GM21367 (cell line): ENCODE results near the gene ZFPM1.

Source experiments
- ATAC-seq: cut with Tn5 transposase; IDR thresholded peaks from one replicate; pipeline ENCODE4 v1.9.1; 2021; ENCODE audit not compliant: unreplicated experiment

Gene ZFPM1

DNA sequence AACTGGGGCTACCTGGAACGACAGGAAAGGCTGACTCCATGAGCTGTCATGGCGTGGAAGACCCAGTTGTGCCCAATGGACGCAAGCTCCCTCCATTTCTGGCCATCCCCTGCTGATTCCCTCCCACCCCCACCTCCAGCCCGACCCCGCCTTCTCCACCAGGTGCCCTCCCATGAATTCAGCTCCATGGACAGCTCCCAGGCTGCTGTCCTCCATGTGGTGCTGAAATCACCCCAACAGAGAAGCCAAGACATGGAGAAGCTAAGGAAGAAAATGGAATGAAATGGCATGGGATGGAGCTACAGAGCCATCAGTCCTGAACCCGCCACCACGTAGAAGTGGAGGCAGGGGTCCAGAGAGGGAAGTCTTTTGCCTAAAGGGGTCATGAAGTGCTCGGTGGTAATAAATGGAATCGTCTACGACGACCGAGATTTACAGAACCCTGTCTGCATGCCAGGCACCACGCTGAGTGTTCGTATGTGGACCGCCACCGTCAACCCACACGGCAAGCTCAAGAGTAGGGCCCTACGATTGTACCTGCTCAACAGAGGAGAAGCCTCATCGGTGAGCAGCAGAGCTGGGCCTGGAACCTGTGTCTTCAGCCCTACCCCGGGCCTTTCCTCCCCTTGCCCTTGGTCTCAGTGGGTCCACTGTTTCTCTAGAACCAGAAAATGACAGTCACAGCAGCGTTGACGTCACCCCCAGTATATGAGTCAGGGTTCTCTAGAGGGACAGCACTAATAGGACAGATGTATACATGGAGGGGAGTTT, 107.8 kb downstream of the ZFPM1 start:
- ATAC-seq = no peak

DNA sequence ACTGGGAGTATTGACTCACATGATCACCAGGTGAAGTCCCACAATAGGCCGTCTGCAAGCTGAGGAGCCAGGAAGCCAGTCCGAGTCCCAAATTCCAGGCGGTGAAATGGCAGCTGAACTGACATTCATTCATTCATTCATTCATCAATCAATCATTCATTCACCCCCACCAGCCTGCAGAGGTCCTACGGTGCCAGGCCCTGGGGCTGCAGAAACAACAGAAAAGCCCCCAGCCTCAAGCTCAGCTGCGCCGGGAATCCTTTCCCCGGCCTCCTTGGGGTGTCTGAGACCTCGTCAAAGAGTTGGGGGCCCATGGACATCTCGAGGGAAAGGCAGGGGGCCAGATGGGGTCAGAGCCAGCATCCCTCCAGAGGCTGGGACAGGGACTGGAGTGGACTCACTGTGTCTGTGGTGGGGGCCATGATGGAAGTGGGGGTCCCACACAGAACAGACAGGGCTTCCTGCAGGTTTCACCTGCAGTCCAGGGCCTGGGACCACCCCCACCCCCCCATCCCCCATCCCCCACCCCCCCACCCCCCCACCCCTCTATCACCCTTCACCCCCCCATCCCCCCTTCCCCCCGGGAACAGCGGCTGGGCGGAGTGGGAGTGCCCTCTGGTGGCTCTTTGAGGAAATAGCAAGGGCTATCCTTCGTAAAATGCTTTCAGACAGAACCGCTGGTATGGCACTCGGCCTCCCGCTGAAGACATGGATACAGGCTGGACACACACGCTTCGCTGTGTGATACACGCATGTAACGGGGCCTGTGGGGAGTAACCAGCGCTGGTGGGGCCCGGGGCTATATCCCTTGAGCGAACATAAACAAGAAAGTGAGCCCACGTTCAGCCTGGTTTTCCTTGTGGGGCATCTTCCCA, 108.6 kb downstream of the ZFPM1 start:
- no peak for ATAC-seq

GRCh38 chr16:88566158-88566557, 113.1 kb downstream of the ZFPM1 start:
- no peak for ATAC-seq

GRCh38 chr16:88568710-88569613, 115.9 kb downstream of the ZFPM1 start:
- no peak for ATAC-seq

- ATAC-seq = peak; percentile 6
These were observed 116.5 kb downstream of the ZFPM1 start for GRCh38 chr16:88569614-88569984.

DNA sequence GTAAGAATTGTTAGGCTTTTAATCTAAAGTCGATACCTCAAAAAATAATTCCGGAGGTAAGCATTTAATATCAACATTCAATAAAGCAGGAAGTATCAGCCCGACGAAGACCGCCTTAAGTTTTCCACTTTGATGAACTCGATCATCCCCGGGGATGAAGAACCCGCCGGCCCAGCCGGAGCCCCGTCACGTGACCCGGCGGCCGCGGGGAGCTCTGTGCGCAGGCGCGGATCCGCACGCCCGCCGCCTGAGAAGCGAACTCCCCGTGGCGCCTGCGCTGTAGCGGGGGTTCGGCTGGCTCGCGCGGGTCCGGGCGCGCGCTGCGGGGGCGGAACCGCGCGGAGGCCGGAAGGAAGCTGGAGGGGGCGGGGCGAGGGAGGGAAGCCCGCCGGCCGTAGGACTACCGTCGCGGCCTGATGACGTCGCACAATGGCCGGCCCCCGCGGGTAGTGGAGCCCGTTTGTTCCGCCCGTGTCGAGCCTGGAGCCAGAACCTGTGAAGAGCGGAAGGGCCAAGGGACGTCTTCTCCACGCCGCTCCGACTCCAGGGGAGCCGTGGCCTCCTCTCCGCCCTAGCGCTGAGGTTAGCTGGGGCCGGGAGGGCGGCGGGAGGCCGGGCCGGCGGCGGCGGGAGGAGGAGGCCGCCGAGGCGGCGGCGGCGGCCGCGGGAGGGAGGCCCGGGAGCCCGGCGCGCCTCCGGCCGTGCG, 117.1 kb downstream of the ZFPM1 start, which contains the start of gene ZC3H18:
Gene ZC3H18, plus strand, starts transcription at position 419 of the 706 bp plus-strand sequence. CDS start 6,721 bp downstream, outside the sequence.
- ATAC-seq = peak; percentile 59

DNA sequence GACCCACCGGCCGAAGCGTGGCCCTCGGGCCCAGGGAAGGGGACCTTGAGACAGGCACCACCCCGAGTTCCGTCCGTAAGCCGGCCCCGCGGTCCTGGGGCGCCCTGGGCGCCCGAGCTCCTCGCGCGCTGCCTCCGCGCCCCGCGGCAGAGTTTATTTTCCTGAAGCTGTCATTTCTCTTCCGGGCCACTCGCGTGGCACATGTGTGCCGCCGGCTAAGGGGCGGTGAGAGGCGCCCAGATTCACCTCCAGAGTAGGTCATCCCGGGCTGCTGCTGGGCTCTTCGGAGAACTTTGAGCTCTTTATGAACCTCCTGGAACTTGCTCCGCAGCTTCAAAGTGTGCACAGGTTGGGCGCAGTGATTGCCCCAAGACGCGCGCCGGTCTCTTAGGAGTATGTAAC, 117.6 kb downstream of the ZFPM1 start:
- peak; percentile 23 for ATAC-seq

GRCh38 chr16:88575251-88575650, 122.2 kb downstream of the ZFPM1 start:
- no peak for ATAC-seq

DNA sequence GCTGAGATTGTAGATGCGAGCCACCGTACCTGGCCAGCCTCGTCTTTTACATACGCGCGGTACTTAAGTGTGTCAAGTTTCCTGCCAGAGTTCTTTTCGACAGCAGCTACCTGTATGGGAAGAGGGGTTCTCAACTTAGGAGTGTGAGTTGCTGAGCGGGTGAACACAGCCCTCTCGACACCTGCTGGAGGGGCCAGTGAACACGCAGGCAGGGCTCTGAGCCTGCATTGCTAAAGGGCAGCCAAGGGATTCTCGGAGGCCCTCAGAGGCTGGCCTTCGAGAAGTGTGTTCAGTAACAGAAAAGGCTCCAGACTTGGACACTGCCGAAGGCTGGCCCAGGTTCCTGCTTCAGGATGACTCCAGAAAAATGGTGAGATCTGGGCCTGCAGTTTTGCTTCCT, 123.2 kb downstream of the ZFPM1 start:
- ATAC-seq = no peak

DNA sequence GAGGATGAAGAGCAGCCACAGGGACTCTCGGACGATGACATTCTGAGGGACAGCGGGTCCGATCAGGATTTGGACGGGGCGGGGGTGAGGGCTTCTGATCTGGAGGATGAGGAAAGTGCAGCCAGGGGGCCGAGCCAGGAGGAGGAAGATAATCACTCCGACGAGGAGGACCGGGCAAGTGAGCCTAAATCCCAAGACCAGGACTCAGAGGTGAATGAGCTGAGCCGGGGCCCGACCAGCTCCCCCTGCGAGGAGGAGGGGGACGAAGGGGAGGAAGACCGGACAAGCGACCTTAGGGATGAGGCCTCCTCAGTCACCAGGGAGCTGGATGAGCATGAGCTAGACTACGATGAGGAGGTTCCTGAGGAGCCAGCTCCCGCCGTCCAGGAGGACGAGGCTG, 124.1 kb downstream of the ZFPM1 start:
- no peak for ATAC-seq

DNA sequence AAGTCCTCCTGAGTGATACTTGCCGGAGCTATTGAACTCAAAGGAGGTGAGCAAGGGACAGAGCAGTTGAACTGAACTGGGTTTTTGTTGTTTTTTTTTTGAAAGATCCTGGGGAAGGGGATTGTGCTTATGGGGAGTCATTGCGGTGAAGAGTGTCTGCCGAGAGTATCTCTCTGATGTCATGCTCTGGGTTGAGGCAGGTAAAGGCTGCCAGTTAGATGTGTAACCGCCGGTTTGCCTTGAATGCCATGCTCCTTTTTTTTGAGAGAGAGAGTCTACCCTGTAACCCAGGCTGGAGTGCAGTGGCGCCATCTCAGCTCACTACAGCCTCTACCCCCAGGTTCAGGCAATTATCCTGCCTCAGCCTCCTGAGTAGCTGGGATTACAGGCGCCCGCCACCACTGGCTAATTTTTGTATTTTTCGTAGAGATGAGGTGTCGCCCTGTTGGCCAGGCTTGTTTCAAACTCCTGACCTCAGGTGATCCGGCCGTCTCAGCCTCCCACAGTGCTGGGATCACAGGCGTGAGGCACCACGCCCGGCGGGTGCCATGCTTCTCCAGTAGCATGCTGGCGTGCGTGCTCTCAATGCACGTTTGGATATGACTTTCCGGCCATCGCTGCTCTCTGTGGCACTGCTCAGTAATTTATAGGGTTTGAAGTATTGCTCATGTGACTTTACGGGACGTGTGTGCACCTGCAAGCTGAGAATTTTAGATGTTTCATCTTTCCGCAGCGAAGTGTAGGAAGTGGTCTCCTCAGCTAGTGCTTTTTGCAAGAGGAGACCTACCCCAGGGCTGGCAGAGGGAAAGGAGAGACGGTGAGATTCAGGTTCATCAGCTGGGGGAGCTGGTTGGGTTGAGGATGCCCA, 125.6 kb downstream of the ZFPM1 start:
- ATAC-seq = no peak

DNA sequence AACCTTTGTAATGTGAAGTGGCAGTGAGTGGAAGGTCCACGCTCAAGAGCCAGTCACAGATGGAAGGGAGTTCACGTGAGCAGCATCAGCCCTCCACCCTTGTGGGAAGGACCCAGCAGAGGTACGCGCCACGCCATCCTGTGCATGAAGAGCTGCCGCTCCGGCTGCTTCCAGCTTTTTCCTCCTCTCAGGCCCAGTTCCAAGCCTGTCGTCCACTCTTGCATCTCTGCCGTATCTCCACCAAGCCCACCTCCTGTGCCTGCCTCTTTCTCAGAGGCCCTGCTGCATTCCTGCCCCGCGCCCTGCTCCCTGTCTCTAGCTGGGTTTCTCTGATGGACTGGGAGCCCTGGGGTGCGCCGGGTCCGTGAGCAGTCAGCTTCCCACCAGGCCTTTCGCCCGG, 127.3 kb downstream of the ZFPM1 start:
- no peak for ATAC-seq

DNA sequence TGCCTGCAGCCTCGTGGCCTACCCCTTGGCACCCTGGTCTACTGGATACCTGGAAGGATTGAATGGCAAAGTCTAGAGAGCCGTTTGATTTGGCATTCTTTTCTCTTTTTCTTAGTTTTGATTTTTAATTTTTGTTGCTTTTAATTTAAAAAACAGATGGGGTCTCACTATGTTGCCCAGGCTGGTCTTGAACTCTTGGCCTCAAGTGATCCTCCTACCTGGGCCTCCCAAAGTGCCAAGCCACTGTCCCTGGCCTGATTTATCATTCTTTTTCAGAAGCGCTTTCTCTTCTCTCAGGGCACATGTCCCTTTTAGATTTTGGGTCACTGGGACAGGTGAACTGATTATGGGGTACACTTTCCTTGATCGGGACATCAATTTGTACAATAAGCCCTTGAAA, 128.0 kb downstream of the ZFPM1 start:
- no peak for ATAC-seq

DNA sequence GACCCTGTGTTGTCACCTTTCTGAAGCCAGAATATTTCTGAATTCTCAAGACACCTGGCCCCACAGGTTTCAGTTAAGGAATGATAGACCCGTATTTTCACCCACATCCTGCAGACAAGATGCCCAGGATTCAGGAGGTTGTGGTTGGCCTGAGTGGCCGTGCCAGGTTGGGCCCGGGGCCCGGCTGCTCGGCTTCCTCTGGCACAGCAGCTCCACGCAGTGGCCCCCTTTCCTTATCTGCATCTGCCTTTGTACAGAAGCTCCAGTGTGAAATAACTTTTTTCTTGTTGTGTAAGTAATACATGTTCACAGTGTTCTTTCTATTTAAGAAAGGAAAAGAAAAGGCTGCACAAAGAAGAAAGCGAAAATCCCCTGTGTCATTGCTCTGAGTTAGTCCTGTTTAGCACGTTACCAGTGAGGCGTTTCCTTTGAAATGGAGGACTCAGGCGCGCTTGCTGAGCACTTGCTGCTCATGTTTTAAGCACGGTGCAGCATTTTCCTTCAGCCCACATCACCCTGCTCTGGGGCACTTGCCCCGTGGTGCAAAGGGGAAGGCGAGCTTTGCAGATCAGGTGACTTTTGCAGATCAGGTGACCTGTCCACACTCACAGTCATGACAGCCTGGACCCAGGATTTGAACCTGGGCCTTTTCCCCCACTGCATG, 130.0 kb downstream of the ZFPM1 start:
- no peak for ATAC-seq

DNA sequence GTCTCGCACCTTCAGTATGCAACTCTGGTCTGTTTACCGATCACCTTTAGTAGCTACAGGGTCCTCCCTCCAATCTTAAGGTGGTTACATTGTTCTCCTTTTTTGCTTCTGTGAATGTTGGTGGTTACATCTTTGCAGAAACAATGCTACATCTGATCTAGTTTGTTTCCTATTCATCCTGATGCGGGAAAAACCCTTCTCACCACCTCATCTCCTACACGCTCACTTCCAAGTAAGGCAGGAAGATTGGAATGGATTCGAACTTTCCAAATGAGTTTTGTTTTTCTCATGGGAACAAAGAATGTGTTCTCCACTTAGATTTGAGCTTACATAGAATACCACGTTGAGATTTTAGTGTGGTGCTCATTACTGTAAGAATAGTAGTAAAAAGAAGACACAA, 131.6 kb downstream of the ZFPM1 start:
- no peak for ATAC-seq

DNA sequence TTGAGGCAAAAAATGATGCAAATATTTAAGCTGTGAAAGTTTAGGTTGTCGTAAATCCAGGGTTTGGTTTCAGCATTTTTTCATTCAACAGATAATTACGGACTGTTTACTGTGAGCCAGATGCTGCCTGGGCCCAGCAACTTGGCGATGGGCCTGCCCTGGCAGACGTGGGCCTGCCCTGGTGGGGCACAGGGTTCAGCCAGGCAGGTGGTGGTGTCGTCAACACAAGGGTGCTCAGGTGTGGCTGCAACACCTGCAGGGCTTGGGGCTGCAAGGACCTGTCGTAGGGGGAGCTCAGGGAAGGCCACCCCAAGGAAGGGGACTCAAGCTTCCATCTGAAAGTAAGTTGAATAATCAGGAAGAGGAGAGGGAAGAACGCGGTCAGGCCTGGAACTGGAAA, 132.2 kb downstream of the ZFPM1 start:
- ATAC-seq = no peak

GRCh38 chr16:88585927-88586581, 133.0 kb downstream of the ZFPM1 start:
- no peak for ATAC-seq
